ENCODE data around the gene PLAAT2.

GRCh38 chr11:63510360-63511047 lies 52.7 kb downstream of the PLAAT2 start:
- TF ChIP-seq POLR2AphosphoS5 (IDR thresholded peaks at IDR 0.05) (no peak), CTCF (IDR thresholded peaks at IDR 0.05 in 8 of 11, conservative IDR thresholded peaks at IDR 0.05 in 3 of 11) (no peak), POLR2A (IDR thresholded peaks at IDR 0.05) (no peak)

Data from spleen (tissue), 7 donors.